ENCODE measurements around the gene PRRG1. TPM values are rescaled to one million over a fixed set of nuclear protein-coding genes. Genes with fewer than 3 reads are reported as not detected.
"Not testable (repeated sequence)": the region's sequence is repeated elsewhere in the genome, so short reads cannot be mapped to it uniquely, and the experiment has no call there.

Gene PRRG1
- total RNA-seq (2014; rRNA removed; shearing (Covaris generic)), result 2.7 and 4.3 TPM in 2 replicates

GRCh38 chrX:37349221-37350033 lies at the start of gene PRRG1:
Gene PRRG1 (plus strand): TSS chrX:37349364. CDS start chrX:37406250, 56,886 bp downstream.
- DNase-seq (ENCODE audit: low read depth), result peak; percentile 85

GRCh38 chrX:37302569-37302968 lies 46.6 kb upstream of the PRRG1 start:
- peak; percentile 5 for DNase-seq (ENCODE audit: low read depth)

- DNase-seq (ENCODE audit: low read depth), result not testable (repeated sequence)
These were observed 43.9 kb upstream of the PRRG1 start for GRCh38 chrX:37305238-37305637.

- DNase-seq (ENCODE audit: low read depth), result peak; percentile 5
These were observed 34.6 kb upstream of the PRRG1 start for GRCh38 chrX:37314531-37314930.

- no peak for DNase-seq (ENCODE audit: low read depth)
These were observed 33.5 kb upstream of the PRRG1 start for GRCh38 chrX:37315511-37316248.

- no peak for DNase-seq (ENCODE audit: low read depth)
These were observed 28.5 kb upstream of the PRRG1 start for GRCh38 chrX:37320541-37321203.

GRCh38 chrX:37330642-37331041 lies 18.5 kb upstream of the PRRG1 start:
- DNase-seq (ENCODE audit: low read depth), result no peak

GRCh38 chrX:37331546-37331945 lies 17.6 kb upstream of the PRRG1 start:
- DNase-seq (ENCODE audit: low read depth), result no peak

- no peak for DNase-seq (ENCODE audit: low read depth)
These were observed 17.1 kb upstream of the PRRG1 start for GRCh38 chrX:37332055-37332454.

GRCh38 chrX:37332987-37333658 lies 16.0 kb upstream of the PRRG1 start:
- no peak for DNase-seq (ENCODE audit: low read depth)

- DNase-seq (ENCODE audit: low read depth), result no peak
These were observed 1.7 kb upstream of the PRRG1 start for GRCh38 chrX:37347420-37347819.

- no peak for DNase-seq (ENCODE audit: low read depth)
These were observed 763 bp upstream of the PRRG1 start for GRCh38 chrX:37348231-37348970.

GRCh38 chrX:37348971-37349220 lies 268 bp upstream of the PRRG1 start:
- DNase-seq (ENCODE audit: low read depth), result no peak

- peak; percentile 15 for DNase-seq (ENCODE audit: low read depth)
These were observed 836 bp downstream of the PRRG1 start for GRCh38 chrX:37350034-37350365.

- DNase-seq (ENCODE audit: low read depth), result no peak
These were observed 4.5 kb downstream of the PRRG1 start for GRCh38 chrX:37353646-37354045.

- DNase-seq (ENCODE audit: low read depth), result no peak
These were observed 8.3 kb downstream of the PRRG1 start for GRCh38 chrX:37357436-37357835.

- DNase-seq (ENCODE audit: low read depth), result no peak
These were observed 12.4 kb downstream of the PRRG1 start for GRCh38 chrX:37361596-37361995.

GRCh38 chrX:37364666-37365065 lies 15.5 kb downstream of the PRRG1 start:
- no peak for DNase-seq (ENCODE audit: low read depth)

GRCh38 chrX:37367946-37368345 lies 18.8 kb downstream of the PRRG1 start:
- no peak for DNase-seq (ENCODE audit: low read depth)

GRCh38 chrX:37370499-37371141 lies 21.5 kb downstream of the PRRG1 start:
- DNase-seq (ENCODE audit: low read depth), result no peak

- peak; percentile 6 for DNase-seq (ENCODE audit: low read depth)
These were observed 22.4 kb downstream of the PRRG1 start for GRCh38 chrX:37371578-37371991.
